ENCODE results near the gene NFIB. TPM values are rescaled to one million over a fixed set of nuclear protein-coding genes. Genes with fewer than 3 reads are reported as not detected.

Gene NFIB
- total and polyA plus RNA-seq, 4 experiments from 2014 or later = not detected

GRCh38 chr9:14168381-14168780 lies 145.6 kb downstream of the NFIB start:
- Mint-ChIP-seq H3K27me3 (no peaks in the 10 kb centered on the region), H3K9me3 (peaks cover 0 to 3% (median 0%) of the 10 kb centered on the region in 8 donors), H3K4me1 (no peaks in the 10 kb centered on the region), H3K36me3 (no peaks in the 10 kb centered on the region), H3K27ac (no peak overlapping the region), H3K4me3 (no peak overlapping the region)
- ChIA-PET POLR2A (ENCODE audit: partially characterized antibody) (no interaction called here), CTCF (ENCODE audit: partially characterized antibody) (no interaction called here)
- no peak for DNase-seq
- Histone ChIP-seq H3K36me3 (ENCODE audit: insufficient read depth, low read length) (no peaks in the 10 kb centered on the region), H3K4me3 (ENCODE audit: low read length in 2 of 2) (no peak overlapping the region), H3K4me1 (ENCODE audit: insufficient read depth, low read length) (no peaks in the 10 kb centered on the region), H3K27ac (ENCODE audit: low read depth, low read length) (no peak overlapping the region), H3K9me3 (ENCODE audit: control insufficient read depth in 1 of 2, low read length in 2 of 2) (no peaks in the 10 kb centered on the region), H3K27me3 (ENCODE audit: insufficient read depth, low read length) (no peaks in the 10 kb centered on the region)
- intact Hi-C loops (cut with micrococcal nuclease) = no loop called here

GRCh38 chr9:14165376-14166035 lies 148.4 kb downstream of the NFIB start:
- Mint-ChIP-seq H3K36me3 (no peaks in the 10 kb centered on the region), H3K27ac (no peak overlapping the region), H3K27me3 (no peaks in the 10 kb centered on the region), H3K4me1 (no peaks in the 10 kb centered on the region), H3K9me3 (no peaks in the 10 kb centered on the region), H3K4me3 (no peak overlapping the region)
- Histone ChIP-seq H3K4me1 (ENCODE audit: insufficient read depth, low read length) (no peaks in the 10 kb centered on the region), H3K9me3 (ENCODE audit: control insufficient read depth in 1 of 2, low read length in 2 of 2) (no peaks in the 10 kb centered on the region), H3K27ac (ENCODE audit: low read depth, low read length) (no peak overlapping the region), H3K4me3 (ENCODE audit: low read length in 2 of 2) (no peak overlapping the region), H3K27me3 (ENCODE audit: insufficient read depth, low read length) (no peaks in the 10 kb centered on the region), H3K36me3 (ENCODE audit: insufficient read depth, low read length) (no peaks in the 10 kb centered on the region)
- CTCF ChIA-PET (ENCODE audit: partially characterized antibody) = no interaction called here
- POLR2A ChIA-PET (ENCODE audit: partially characterized antibody) = no interaction called here
- intact Hi-C loops (cut with micrococcal nuclease) = no loop called here
- DNase-seq = no peak

- no peaks in the 10 kb centered on the region for H3K4me1 Mint-ChIP-seq
- Histone ChIP-seq H3K9me3 (ENCODE audit: control insufficient read depth in 1 of 2, low read length in 2 of 2) (no peaks in the 10 kb centered on the region), H3K27ac (ENCODE audit: low read depth, low read length) (no peak overlapping the region), H3K36me3 (ENCODE audit: insufficient read depth, low read length) (no peaks in the 10 kb centered on the region), H3K4me1 (ENCODE audit: insufficient read depth, low read length) (no peaks in the 10 kb centered on the region), H3K4me3 (ENCODE audit: low read length in 2 of 2) (no peak overlapping the region), H3K27me3 (ENCODE audit: insufficient read depth, low read length) (no peaks in the 10 kb centered on the region)
- no peaks in the 10 kb centered on the region for H3K9me3 Mint-ChIP-seq
- DNase-seq = no peak
- H3K4me3 Mint-ChIP-seq = no peak overlapping the region
- ChIA-PET CTCF (ENCODE audit: partially characterized antibody) (no interaction called here), POLR2A (ENCODE audit: partially characterized antibody) (no interaction called here)
- no peak overlapping the region for H3K27ac Mint-ChIP-seq
- H3K27me3 Mint-ChIP-seq = no peaks in the 10 kb centered on the region
- intact Hi-C loops (cut with micrococcal nuclease) = no loop called here
- H3K36me3 Mint-ChIP-seq = no peaks in the 10 kb centered on the region
These were observed 149.0 kb downstream of the NFIB start for GRCh38 chr9:14164908-14165307.

- Histone ChIP-seq H3K27ac (ENCODE audit: low read depth, low read length) (no peak overlapping the region), H3K4me3 (ENCODE audit: low read length in 2 of 2) (no peak overlapping the region), H3K9me3 (ENCODE audit: control insufficient read depth in 1 of 2, low read length in 2 of 2) (no peaks in the 10 kb centered on the region), H3K36me3 (ENCODE audit: insufficient read depth, low read length) (no peaks in the 10 kb centered on the region), H3K27me3 (ENCODE audit: insufficient read depth, low read length) (no peaks in the 10 kb centered on the region), H3K4me1 (ENCODE audit: insufficient read depth, low read length) (no peaks in the 10 kb centered on the region)
- peaks cover 0 to 2% of the 10 kb centered on the region in 2 donors for H3K27me3 Mint-ChIP-seq
- no peaks in the 10 kb centered on the region for H3K36me3 Mint-ChIP-seq
- CTCF ChIA-PET (ENCODE audit: partially characterized antibody) = no interaction called here
- DNase-seq = no peak
- no peak overlapping the region for H3K4me3 Mint-ChIP-seq
- peaks cover 0 to 7% (median 7%) of the 10 kb centered on the region in 4 donors for H3K4me1 Mint-ChIP-seq
- POLR2A ChIA-PET (ENCODE audit: partially characterized antibody) = no interaction called here
- intact Hi-C loops (cut with micrococcal nuclease) = no loop called here
- peaks cover 0 to 2% (median 0%) of the 10 kb centered on the region in 8 donors for H3K9me3 Mint-ChIP-seq
- H3K27ac Mint-ChIP-seq = no peak overlapping the region
These were observed 154.3 kb downstream of the NFIB start for GRCh38 chr9:14159440-14160216.

- Histone ChIP-seq H3K27ac (ENCODE audit: low read depth, low read length) (no peak overlapping the region), H3K4me3 (ENCODE audit: low read length in 2 of 2) (no peak overlapping the region), H3K27me3 (ENCODE audit: insufficient read depth, low read length) (no peaks in the 10 kb centered on the region), H3K36me3 (ENCODE audit: insufficient read depth, low read length) (no peaks in the 10 kb centered on the region), H3K9me3 (ENCODE audit: control insufficient read depth in 1 of 2, low read length in 2 of 2) (no peaks in the 10 kb centered on the region), H3K4me1 (ENCODE audit: insufficient read depth, low read length) (no peaks in the 10 kb centered on the region)
- intact Hi-C loops (cut with micrococcal nuclease) = no loop called here
- POLR2A ChIA-PET (ENCODE audit: partially characterized antibody) = no interaction called here
- Mint-ChIP-seq H3K27me3 (peaks cover 0 to 2% of the 10 kb centered on the region in 2 donors), H3K4me1 (peaks cover 0 to 7% (median 7%) of the 10 kb centered on the region in 4 donors), H3K36me3 (no peaks in the 10 kb centered on the region), H3K27ac (no peak overlapping the region), H3K4me3 (no peak overlapping the region), H3K9me3 (peaks cover 0 to 2% (median 0%) of the 10 kb centered on the region in 8 donors)
- CTCF ChIA-PET (ENCODE audit: partially characterized antibody) = no interaction called here
- no peak for DNase-seq
These were observed 155.0 kb downstream of the NFIB start for GRCh38 chr9:14158916-14159315.

- Histone ChIP-seq H3K27me3 (ENCODE audit: insufficient read depth, low read length) (no peaks in the 10 kb centered on the region), H3K27ac (ENCODE audit: low read depth, low read length) (no peak overlapping the region), H3K4me3 (ENCODE audit: low read length in 2 of 2) (no peak overlapping the region), H3K36me3 (ENCODE audit: insufficient read depth, low read length) (no peaks in the 10 kb centered on the region), H3K9me3 (ENCODE audit: control insufficient read depth in 1 of 2, low read length in 2 of 2) (no peaks in the 10 kb centered on the region), H3K4me1 (ENCODE audit: insufficient read depth, low read length) (no peaks in the 10 kb centered on the region)
- POLR2A ChIA-PET (ENCODE audit: partially characterized antibody) = no interaction called here
- DNase-seq = no peak
- Mint-ChIP-seq H3K9me3 (peaks cover 0 to 2% (median 0%) of the 10 kb centered on the region in 8 donors), H3K4me1 (peaks cover 0 to 7% (median 7%) of the 10 kb centered on the region in 4 donors), H3K4me3 (no peak overlapping the region), H3K36me3 (no peaks in the 10 kb centered on the region), H3K27ac (no peak overlapping the region), H3K27me3 (peaks cover 0 to 2% of the 10 kb centered on the region in 2 donors)
- CTCF ChIA-PET (ENCODE audit: partially characterized antibody) = no interaction called here
- intact Hi-C loops (cut with micrococcal nuclease) = no loop called here
These were observed 155.7 kb downstream of the NFIB start for GRCh38 chr9:14158136-14158813.

- ChIA-PET CTCF (ENCODE audit: partially characterized antibody) (no interaction called here), POLR2A (ENCODE audit: partially characterized antibody) (no interaction called here)
- DNase-seq = no peak
- H3K36me3 Mint-ChIP-seq = no peaks in the 10 kb centered on the region
- H3K4me3 Mint-ChIP-seq = no peak overlapping the region
- no peak overlapping the region for H3K27ac Mint-ChIP-seq
- H3K27ac ChIP-seq (ENCODE audit: low read depth, low read length) = no peak overlapping the region
- intact Hi-C loops (cut with micrococcal nuclease) = no loop called here
- H3K27me3 Mint-ChIP-seq = peaks cover 0 to 2% of the 10 kb centered on the region in 2 donors
- no peak overlapping the region for H3K4me3 ChIP-seq (ENCODE audit: low read length in 2 of 2)
- H3K36me3 ChIP-seq (ENCODE audit: insufficient read depth, low read length) = no peaks in the 10 kb centered on the region
- no peaks in the 10 kb centered on the region for H3K9me3 ChIP-seq (ENCODE audit: control insufficient read depth in 1 of 2, low read length in 2 of 2)
- H3K27me3 ChIP-seq (ENCODE audit: insufficient read depth, low read length) = no peaks in the 10 kb centered on the region
- peaks cover 0 to 7% (median 7%) of the 10 kb centered on the region in 4 donors for H3K4me1 Mint-ChIP-seq
- no peaks in the 10 kb centered on the region for H3K4me1 ChIP-seq (ENCODE audit: insufficient read depth, low read length)
- peaks cover 0 to 2% (median 0%) of the 10 kb centered on the region in 8 donors for H3K9me3 Mint-ChIP-seq
These were observed 156.8 kb downstream of the NFIB start for GRCh38 chr9:14157191-14157590.

Measured in CD4-positive, alpha-beta memory T cell (primary cell).